ENCODE results near the gene EPHB3.

EPHB3 gene

DNA sequence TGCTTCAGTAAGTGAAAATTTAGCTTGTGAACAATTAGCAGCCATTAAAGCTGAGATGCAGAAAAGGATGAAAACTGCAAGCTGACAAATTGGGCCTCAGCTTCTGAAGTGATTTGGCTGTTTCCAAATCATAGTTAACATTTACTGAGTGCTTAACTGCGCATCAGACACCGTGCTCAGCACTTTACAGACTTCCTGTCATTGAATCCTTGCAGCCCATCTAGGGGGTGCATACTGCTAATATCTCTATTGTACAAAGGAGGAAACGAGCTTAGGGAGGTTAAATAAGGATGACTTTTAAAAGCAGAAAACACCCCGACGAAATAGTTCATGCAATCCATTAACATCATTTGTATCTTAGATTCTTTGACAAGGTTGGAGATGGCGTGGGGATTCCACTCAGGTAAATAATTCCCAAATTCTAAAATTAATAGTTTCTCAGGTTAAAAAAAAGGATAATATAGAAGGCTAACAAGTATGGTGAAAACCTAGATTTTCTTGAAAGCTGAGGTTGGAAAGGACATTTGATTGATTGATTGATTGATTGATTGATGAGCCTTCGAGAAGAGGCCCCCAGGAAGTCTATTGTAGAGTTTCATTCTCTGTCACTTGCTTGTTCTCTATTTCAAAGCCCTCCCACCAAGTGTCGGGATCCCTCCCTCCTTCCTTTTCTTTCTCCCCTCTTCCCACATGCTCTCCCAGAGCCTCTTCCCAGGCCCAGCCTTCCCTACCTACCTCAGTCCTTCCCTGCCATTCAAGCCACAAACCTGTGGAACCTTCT is 23.5 kb upstream of the EPHB3 start:
- TF ChIP-seq YY1 (IDR thresholded peaks at IDR 0.05; ENCODE audit: low read depth) (no peak), NFIC (IDR thresholded peaks at IDR 0.05) (no peak), FOXM1 (IDR thresholded peaks at IDR 0.05; ENCODE audit: borderline replicate concordance, low read depth) (no peak), TEAD4 (IDR thresholded peaks at IDR 0.05) (no peak), CEBPB (IDR thresholded peaks at IDR 0.05) (no peak), RAD21 (IDR thresholded peaks at IDR 0.05; ENCODE audit: low read depth) (no peak), EGR1 (IDR thresholded peaks at IDR 0.05) (no peak), TCF12 (IDR thresholded peaks at IDR 0.05; ENCODE audit: low read depth) (no peak), CREB1 (IDR thresholded peaks at IDR 0.05; ENCODE audit: low read depth) (no peak), TAF1 (IDR thresholded peaks at IDR 0.05; ENCODE audit: low read depth) (no peak)
- TF ChIP-seq, protein P1, sequence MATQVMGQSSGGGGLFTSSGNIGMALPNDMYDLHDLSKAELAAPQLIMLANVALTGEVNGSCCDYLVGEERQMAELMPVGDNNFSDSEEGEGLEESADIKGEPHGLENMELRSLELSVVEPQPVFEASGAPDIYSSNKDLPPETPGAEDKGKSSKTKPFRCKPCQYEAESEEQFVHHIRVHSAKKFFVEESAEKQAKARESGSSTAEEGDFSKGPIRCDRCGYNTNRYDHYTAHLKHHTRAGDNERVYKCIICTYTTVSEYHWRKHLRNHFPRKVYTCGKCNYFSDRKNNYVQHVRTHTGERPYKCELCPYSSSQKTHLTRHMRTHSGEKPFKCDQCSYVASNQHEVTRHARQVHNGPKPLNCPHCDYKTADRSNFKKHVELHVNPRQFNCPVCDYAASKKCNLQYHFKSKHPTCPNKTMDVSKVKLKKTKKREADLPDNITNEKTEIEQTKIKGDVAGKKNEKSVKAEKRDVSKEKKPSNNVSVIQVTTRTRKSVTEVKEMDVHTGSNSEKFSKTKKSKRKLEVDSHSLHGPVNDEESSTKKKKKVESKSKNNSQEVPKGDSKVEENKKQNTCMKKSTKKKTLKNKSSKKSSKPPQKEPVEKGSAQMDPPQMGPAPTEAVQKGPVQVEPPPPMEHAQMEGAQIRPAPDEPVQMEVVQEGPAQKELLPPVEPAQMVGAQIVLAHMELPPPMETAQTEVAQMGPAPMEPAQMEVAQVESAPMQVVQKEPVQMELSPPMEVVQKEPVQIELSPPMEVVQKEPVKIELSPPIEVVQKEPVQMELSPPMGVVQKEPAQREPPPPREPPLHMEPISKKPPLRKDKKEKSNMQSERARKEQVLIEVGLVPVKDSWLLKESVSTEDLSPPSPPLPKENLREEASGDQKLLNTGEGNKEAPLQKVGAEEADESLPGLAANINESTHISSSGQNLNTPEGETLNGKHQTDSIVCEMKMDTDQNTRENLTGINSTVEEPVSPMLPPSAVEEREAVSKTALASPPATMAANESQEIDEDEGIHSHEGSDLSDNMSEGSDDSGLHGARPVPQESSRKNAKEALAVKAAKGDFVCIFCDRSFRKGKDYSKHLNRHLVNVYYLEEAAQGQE (IDR thresholded peaks at IDR 0.05; ENCODE audit: low read depth) = no peak
- TF ChIP-seq, protein P2, sequence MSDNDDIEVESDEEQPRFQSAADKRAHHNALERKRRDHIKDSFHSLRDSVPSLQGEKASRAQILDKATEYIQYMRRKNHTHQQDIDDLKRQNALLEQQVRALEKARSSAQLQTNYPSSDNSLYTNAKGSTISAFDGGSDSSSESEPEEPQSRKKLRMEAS (IDR thresholded peaks at IDR 0.05) = no peak
- TF ChIP-seq, protein P3, sequence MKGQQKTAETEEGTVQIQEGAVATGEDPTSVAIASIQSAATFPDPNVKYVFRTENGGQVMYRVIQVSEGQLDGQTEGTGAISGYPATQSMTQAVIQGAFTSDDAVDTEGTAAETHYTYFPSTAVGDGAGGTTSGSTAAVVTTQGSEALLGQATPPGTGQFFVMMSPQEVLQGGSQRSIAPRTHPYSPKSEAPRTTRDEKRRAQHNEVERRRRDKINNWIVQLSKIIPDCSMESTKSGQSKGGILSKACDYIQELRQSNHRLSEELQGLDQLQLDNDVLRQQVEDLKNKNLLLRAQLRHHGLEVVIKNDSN (IDR thresholded peaks at IDR 0.05) = no peak

GRCh38 chr3:184538666-184539431 is 22.7 kb upstream of the EPHB3 start:
- TF ChIP-seq CEBPB (IDR thresholded peaks at IDR 0.05) = no peak
- TF ChIP-seq, protein P1 (IDR thresholded peaks at IDR 0.05; ENCODE audit: low read depth) = no peak
- no peak for TF ChIP-seq NFIC (IDR thresholded peaks at IDR 0.05)
- TF ChIP-seq, protein P3 (IDR thresholded peaks at IDR 0.05) = no peak
- no peak for TF ChIP-seq FOXM1 (IDR thresholded peaks at IDR 0.05; ENCODE audit: borderline replicate concordance, low read depth)
- TF ChIP-seq ZBTB7A (IDR thresholded peaks at IDR 0.05; ENCODE audit: low read depth) = no peak
- TF ChIP-seq, protein P2 (IDR thresholded peaks at IDR 0.05) = no peak
- no peak for TF ChIP-seq CREB1 (IDR thresholded peaks at IDR 0.05; ENCODE audit: low read depth)
- TF ChIP-seq YY1 (IDR thresholded peaks at IDR 0.05; ENCODE audit: low read depth) = no peak
- TF ChIP-seq TEAD4 (IDR thresholded peaks at IDR 0.05) = no peak
- no peak for TF ChIP-seq EGR1 (IDR thresholded peaks at IDR 0.05)
- TF ChIP-seq EP300 (IDR thresholded peaks at IDR 0.05; ENCODE audit: borderline replicate concordance) = no peak
- no peak for TF ChIP-seq RAD21 (IDR thresholded peaks at IDR 0.05; ENCODE audit: low read depth)
- TF ChIP-seq TAF1 (IDR thresholded peaks at IDR 0.05; ENCODE audit: low read depth) = no peak
- TF ChIP-seq TCF12 (IDR thresholded peaks at IDR 0.05; ENCODE audit: low read depth) = no peak

GRCh38 chr3:184539801-184540435 is 21.7 kb upstream of the EPHB3 start:
- TF ChIP-seq CEBPB (IDR thresholded peaks at IDR 0.05) = no peak
- TF ChIP-seq EGR1 (IDR thresholded peaks at IDR 0.05) = no peak
- TF ChIP-seq, protein P1 (IDR thresholded peaks at IDR 0.05; ENCODE audit: low read depth) = no peak
- TF ChIP-seq NFIC (IDR thresholded peaks at IDR 0.05) = no peak
- TF ChIP-seq FOXM1 (IDR thresholded peaks at IDR 0.05; ENCODE audit: borderline replicate concordance, low read depth) = no peak
- TF ChIP-seq TAF1 (IDR thresholded peaks at IDR 0.05; ENCODE audit: low read depth) = no peak
- TF ChIP-seq, protein P2 (IDR thresholded peaks at IDR 0.05) = no peak
- no peak for TF ChIP-seq YY1 (IDR thresholded peaks at IDR 0.05; ENCODE audit: low read depth)
- TF ChIP-seq, protein P3 (IDR thresholded peaks at IDR 0.05) = no peak
- TF ChIP-seq CREB1 (IDR thresholded peaks at IDR 0.05; ENCODE audit: low read depth) = no peak
- no peak for TF ChIP-seq ZBTB7A (IDR thresholded peaks at IDR 0.05; ENCODE audit: low read depth)
- TF ChIP-seq TEAD4 (IDR thresholded peaks at IDR 0.05) = no peak
- TF ChIP-seq TCF12 (IDR thresholded peaks at IDR 0.05; ENCODE audit: low read depth) = no peak
- no peak for TF ChIP-seq EP300 (IDR thresholded peaks at IDR 0.05; ENCODE audit: borderline replicate concordance)
- no peak for TF ChIP-seq RAD21 (IDR thresholded peaks at IDR 0.05; ENCODE audit: low read depth)
